ENCODE results near the gene ZNF644.

- TF ChIP-seq CTCF (conservative IDR thresholded peaks at IDR 0.05) (no peak), EZH2 (IDR thresholded peaks at IDR 0.05; ENCODE audit: low read depth) (no peak)
Observed at GRCh38 chr1:91015358-91015780, 6.5 kb downstream of the ZNF644 start.
